Germinal center (tissue), 1 donor: Measurements from ENCODE around the gene C10orf53.
"Not testable (repeated sequence)": the region's sequence is repeated elsewhere in the genome, so short reads cannot be mapped to it uniquely, and the experiment has no call there.

ENCODE experiments used
- DNase-seq: peaks from one replicate; pipeline ENCODE4 v3.0.0; 2012; ENCODE audit warnings: mixed read lengths, low spot score

Gene C10orf53

DNA sequence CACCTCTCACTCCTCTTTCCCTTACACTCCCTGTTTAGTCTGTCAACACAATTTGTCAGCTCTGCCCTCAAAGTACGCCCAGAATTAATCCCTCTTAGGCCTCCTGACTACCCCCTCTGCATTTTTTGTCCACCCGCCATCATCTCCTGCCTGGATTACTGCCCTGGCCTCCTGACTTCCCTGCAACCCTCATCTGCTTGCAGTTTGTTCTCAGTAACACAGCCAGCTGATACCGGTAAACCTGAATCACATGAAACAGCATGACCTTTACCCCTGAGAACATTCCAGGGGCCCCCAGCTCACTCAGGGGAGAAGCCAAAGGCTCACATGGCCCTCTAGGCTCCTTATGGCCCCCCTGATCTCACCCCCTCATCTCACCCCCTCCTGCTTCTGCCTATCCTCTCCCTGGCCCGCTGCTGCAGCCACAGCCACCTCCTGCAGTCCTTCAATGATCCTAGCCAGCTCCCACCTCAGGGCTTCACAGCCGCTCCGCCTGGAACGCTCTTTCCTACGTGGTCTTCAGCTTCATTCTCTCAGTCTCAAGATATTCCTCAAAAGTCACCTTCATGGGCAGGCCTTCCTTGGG is 8.9 kb downstream of the C10orf53 start:
- DNase-seq: no peak

DNA sequence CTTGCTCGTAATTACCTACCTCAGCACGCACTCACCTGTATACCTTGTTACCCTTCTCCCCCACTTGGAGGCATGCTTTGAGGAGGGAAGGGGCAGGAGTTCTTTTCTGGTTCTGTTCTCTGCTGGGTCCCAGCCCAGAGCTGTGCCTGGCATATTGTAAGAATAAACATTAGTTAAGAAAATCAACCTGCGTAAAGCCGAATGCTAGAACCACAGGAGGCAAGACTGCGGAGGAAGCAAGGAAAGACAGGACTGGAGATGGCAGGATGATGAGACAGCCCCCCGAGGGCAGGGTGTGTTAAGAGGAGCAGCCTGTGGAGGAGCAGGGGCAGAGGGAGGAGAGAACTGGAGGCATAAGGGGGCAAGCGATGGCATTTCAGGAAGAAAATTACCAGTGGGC is 9.5 kb downstream of the C10orf53 start:
- DNase-seq: no peak

DNA sequence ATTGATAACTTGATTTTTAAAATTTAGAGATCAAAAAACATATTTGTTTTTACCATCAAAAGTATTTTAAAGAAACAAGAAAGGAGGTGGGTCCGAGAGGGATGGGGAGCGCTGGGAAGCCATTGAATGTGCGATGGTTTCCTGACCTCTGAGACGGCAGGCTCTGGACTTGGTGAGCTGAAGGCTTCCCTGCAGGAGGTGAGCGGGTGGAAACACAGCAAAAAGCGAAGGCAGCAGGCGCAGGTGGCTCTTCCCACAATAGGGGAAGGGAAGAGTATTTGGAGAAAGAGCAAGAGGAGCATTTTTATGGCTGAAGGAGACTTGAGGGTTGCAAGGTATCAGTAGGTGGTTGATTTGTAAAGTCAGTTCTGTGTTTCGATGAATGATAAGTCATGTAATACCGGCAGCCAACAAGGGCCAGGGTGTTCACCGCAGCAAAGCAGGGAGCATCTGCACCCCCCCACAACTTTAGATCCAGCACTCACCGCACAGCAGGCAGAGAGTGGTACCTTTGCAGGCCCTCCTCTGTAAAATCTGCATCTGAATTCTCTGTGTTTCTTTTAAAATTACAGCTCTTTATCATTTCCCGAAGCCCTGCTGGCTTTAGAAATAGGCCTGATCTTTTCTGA is 10.5 kb downstream of the C10orf53 start:
- DNase-seq: no peak

DNA sequence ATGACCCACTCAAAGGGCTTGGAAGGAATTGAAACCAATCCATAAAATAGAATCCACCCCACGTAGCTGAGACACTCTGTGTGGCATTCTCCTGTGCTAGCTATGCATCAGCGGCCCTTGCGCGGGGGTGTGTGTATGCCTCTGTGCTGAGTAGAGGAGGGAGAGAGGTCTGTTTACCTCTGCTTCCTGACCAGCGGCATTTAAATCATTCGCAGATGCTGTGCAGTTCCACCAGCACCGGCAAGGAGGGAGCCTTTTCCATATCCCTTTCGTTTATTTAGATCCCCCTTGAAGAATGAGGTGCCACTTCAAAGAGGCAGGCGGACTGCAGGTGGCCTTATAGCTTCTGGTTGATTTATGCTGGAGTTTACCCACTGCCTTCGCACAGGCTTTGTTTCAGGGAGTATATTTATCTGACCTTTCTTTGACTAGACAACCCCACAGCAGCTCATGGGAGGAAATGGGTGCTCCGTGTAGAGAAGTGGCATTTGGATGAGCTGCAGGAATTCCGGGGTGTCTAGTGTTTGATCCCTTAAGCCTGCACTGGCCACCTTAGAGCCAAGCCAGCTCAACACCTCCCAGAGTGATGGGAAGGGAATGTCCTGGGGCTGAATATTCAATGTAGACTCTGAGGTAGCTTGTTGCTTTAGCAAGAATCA is 11.4 kb downstream of the C10orf53 start:
- no peak for DNase-seq

DNA sequence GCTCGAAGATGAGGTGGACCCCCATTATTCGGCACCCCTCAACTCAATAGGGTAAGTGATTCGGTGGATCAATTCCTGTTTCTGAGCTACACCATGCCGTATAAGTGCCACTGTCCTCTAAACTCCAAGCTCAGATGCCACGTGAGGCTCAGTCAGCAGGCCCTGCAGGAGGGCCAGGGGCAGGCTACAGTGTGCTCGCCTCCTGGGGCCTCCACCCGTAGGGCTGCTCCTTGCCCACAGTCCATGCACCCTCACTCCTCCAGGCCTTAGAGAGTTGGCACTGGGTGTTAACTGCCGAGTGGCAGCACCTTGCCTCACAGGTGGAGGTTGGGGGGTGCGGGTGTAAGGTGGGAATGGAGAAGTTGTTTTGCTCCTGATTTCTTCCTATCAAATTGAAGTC is 12.1 kb downstream of the C10orf53 start:
- DNase-seq: no peak

DNA sequence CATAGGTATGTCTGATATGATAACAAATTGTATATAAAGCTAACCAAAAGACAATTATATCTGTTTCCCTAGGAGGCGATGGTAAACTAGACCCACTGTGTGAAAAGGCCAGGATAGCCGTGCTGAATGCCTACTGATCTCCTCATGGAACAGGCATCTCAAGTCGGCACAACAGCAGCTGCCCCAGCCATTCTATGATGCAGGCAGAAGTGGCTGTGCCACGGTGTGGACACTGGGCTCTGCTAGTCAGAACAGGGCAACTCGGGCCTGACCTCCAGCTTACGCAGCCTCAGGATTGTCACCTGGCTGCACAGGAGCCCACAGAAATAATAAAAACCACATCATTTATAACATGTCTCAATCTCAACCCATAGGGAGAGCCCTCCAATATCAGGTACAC is 15.0 kb downstream of the C10orf53 start:
- DNase-seq: no peak

DNA sequence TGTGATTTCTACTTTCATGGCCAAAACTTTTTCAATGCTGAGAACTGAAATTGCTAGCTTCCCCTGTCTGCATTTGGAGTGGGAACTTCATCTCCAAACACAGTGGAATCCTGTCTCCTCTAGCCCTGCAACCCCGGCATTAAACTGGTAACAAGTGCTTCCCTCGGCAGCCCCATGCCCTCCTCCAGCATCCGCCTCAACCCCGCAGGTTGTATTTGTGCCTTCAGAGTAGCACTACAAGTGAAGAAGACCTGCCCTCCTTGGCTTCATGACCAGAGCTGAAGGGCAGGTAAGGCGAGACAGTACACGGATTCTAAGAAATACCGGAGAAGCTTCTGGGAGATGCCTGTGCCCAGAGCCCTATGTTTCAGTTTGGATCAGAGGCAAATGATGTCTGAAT is 16.9 kb downstream of the C10orf53 start:
- no peak for DNase-seq

DNA sequence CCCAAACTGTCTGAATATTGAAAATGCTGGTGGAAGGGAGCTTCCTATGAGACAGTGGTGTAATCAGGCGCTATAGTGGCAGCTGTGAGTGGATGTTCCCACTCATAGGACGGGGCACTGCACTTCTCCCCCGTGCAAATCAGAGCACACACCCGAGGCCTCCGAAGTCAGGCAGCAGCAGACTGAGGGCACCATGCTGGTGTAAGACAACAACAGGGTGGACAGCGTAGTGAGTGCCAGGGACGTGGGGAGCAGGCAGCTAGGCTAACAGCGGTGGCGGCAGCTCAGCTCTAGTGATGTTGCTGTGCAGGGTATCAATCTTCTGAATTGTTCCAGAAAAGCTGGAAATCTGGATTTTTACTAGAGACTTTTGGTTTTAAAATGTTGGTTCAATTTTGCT is 19.2 kb downstream of the C10orf53 start:
- DNase-seq: no peak

DNA sequence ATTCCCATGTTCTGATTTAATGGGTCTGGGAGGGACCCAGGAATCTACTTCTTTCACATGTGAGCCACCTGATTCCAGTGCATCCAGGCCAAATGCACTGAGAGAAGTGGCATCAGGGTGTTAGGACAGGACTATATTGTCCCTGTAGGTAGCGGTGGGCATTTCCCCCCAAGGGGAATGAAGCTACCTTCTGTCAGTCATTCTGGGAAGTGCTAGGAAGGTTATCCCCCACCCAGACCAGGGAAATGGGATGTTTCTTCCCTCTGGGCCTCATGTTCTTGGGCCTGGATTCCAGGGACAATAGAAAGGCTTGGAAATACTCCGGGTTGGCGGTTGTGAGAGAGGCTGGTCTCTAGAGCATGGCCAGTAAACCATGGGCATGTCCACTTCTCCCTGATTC is 20.8 kb downstream of the C10orf53 start:
- no peak for DNase-seq

DNA sequence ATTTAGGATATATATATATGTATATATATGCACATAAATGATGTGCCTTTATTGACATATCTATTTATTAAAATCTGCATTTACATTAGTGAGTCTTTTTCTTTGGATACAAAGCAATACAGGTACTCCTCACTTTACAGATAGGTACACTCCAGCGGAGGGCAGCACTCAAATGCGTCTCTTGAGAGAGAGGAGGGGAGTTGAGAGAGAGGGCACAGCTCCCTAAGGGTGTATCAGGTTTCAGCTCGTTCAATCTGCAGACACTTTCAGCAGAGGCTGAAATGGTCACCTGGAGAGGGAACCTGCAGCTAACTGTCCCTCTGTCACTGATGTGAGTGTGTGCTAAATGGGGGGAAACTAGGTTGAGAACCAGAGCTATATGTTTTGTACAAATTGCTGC is 21.5 kb downstream of the C10orf53 start:
- no peak for DNase-seq

DNA sequence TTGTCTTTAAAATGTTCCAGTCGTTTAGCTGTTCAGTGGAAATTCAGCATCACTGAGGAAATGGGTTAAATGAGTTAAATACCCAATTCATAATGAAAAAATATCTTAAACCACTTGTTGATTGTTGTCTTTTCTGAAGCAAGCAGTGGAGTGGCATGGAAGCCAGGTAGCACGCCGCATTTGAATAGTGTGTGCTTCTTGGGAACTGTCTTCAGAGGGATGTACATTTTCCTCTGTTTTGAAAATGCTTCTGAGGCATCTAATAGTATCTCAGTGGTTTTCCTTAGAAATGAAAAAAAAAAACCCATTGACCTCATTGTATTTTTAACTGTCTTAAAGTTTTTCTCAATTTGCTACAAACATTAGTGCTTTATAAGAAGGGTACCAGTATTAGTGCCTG is 28.1 kb downstream of the C10orf53 start:
- DNase-seq: no peak

DNA sequence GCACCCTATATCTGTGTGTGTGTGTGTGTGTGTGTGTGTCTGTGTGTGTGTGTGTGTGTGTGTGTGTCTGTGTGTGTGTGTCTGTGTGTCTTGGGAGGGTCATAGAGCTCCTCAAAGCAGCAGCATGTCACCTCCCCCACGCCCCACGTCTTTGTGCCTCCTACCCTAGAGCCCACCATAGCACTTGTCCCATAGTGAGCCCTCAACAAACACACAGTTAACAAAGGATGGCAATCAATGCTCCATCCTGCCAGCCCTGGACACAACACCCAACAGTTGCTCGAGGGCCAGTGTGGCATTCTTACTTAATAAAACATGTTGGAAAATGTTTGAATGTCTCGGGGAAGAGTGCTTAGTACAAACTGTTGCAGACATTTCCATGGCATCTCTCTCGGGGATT is 30.5 kb downstream of the C10orf53 start:
- DNase-seq: no peak

DNA sequence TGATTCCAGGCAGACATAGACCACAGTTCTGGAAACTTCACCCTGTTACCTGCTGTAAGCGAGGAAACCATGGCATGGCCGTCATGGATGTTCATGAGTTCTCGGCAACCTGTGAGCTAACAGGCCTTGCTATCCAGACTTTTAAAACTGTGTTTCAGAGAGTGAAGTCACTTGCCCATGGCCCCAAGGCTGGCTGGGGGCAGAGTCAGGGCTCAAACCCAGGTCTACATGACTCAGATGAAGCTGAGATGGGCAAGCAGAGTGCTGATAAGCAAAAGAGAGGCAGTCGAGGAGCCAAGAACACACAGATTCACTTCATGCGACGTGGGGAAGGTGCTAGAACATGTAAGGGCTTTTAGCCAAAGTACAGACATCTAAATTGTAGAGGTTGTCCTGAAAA is 31.5 kb downstream of the C10orf53 start:
- DNase-seq: no peak

DNA sequence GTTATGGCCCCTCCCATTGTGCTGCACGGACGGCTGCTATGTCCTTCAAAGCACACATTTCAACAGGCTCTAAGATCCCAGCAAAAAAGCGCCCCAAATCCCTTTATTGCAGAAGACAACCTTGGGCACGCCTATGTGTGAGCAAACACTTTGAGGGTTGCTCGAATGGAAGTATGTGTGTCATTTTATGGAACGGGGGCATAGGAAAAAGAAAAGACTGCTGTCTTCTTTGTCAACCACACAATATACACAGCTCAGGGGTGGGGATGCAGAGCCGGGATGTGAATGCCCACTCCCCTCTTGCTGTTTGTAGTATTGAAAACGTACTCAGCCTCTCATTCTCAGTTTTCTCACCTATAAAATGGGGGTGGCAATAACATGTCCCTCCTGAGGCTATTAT is 32.0 kb downstream of the C10orf53 start:
- no peak for DNase-seq

DNA sequence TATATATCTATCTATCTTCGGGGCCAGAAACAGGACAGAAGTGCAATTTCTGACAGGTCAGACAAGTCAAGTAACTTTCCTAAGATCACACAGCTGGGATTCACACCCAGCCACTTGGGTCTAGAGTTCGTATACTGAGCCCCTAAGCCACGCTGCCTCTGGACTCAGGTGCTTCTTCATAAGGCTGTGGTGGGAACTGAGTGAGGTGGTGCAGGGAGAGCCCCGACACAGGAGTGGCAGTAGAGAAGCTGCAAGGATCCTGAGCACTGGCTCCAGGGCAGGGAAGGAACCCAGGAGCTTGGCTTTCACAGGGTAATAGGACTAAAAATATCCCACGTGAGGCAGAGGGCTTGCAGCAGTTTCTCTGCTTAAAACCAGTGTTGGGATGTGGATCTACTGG is 33.8 kb downstream of the C10orf53 start:
- DNase-seq: no peak

DNA sequence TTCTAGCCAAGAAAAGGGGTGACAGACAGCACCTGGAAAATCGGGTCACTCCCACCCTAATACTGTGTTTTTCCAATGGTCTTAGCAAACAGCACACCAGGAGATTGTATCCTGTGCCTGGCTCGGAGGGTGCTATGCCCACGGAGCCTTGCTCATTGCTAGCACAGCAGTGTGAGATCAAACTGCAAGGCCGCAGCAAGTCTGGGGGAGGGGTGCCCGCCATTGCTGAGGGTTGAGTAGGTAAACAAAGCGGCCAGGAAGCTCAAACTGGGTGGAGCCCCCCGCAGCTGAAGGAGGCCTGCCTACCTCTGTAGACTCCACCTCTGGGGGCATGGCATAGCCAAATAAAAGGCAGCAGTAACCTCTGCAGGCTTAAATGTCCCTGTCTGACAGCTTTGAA is 35.7 kb downstream of the C10orf53 start:
- DNase-seq: not testable (repeated sequence)

DNA sequence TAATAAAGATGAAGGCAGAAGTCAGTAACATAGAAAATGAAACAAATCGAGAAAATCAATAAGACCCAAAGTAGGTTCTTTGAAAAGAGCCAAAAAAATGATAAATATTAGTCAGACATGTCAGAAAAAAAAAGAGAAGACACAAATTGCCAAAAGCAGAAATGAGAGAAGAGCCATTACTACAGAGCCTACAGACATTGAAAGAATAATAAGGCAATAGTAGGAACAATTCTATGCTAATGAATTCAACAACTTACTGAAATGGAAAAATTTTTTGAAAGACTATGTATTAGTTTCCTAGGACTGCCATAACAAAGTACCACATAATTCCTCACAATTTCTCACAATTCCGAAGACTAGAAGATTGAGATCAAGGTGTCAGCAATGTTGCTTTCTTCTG is 47.1 kb downstream of the C10orf53 start:
- DNase-seq: no peak

DNA sequence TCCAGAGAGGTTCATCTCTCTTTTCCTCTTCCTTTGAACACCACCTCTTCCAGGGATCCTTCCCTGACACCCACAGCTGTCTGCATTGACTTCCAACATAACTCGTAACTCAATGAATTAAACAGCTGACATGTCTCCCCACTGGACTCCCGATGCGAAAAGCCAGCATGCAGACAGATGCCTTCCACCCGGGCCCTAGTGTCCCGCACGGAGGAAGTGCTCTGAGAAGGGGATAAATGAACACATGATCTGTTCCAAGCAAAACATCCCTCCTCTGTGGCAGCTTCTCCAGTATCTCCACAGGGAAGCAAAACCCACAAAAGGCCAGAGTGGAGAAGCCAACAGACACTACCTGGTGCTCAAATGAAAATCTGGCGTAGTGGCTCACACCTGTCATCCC is 54.4 kb downstream of the C10orf53 start:
- DNase-seq: no peak

DNA sequence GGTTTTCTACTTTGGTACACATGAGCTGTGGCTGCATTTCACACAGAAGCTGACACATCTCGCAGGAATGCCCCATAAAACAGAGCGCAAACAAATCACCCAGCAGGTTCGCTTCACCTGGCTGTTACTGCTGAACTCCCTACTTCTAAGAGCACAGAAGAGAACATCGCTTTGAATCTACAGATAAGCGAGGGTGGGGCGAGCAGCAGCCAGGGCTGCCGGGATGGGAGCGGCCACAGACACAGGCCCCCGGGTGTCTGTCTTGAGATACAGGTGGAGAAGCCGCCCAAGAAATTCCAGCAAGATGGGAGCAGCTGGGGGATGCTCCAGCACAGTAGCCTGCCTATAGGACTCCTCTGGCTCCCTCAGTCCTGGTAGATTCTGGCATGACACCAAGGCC is 55.2 kb downstream of the C10orf53 start:
- no peak for DNase-seq

DNA sequence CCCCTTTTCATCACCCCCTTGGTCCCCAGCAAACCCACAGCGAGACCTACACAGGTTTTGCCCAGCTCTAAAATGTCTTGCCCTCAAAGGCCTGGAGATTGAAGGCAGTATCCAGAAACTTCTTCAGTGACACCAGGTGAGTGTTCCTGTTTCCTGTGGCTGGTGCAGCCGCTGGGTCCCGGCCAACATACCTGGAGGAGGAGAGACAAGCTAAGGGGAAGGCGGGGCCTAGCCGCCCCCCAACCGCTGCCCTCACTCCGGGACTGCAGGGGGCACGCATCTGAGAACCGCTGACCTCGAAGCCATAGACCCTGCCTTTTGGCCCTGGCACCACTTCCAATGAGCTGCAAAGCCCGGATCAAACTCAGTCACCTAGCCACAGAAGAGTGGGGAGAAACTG is 55.7 kb downstream of the C10orf53 start:
- DNase-seq: no peak

DNA sequence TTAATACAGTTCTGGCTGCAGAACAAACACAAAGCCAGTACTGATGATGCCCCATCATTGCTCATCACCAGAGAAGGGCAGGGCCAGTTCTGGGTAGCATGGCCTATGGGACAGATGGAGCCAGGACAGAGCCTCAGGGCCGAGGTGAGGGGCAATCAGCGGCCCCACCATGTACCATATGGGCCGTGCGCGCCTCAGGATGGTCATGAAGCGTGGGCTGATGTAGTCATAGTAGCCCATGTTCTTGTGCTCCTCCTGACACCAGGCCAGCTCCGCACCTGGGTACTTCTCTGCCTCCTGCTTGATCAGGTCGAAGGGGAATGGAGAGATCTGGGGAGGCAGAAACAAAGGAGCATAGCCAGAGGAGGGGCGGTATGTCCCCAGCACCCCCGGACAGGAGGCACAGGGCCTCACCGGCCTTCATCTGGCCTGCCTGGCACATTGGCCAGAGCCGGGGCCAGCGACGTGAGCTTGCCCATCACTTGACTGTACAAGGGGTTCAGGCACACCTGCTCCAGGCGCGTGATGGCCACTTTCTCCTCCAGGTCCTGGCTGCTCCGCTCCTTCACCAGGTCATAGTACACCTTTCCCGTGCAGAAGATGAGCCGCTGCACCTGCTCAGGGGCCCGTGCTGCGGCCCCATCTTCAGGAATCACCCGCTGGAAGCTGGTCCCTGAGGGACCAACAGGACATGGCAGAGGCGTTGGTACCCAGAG is 56.6 kb downstream of the C10orf53 start:
- no peak for DNase-seq

DNA sequence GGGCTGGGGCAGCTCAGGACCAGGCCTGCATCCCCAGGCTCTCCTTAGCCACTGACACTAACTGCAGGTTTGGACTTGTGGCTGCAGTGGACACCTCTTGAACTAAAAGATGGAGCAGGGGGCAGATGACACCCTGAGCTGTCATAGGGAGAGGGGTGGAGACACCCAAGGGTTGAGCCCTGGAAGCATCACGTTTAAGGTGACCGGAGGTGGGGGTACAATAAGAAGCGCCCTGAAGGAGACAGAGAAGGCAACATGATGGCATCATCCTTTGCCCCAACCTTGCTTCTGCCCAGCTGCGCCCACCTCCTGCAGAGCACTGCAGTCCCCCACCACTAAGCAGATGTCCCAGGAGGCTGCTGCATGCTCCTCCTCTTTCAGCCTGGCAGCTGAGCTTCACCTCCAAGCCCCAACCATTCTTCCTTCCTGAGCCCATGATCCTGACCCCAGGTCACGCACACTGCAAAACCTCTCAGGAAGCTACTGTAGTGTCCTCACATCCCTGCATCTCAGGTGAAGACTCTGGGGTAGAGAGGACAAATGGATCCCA is 57.2 kb downstream of the C10orf53 start:
- no peak for DNase-seq
